Trophoblast cell (in vitro differentiated cells and primary cell): ENCODE data around the gene TH.

Source experiments
- DNase-seq, 2 donors: peaks; one replicate each; pipeline ENCODE4 v3.0.0-alpha.2; 2016
- H2AFZ ChIP-seq: 2 replicates; pipeline ENCODE4 v1.6.1; 2013; ENCODE audit warnings: low read length, moderate library complexity, mild to moderate bottlenecking; ENCODE audit not compliant: insufficient read depth, poor library complexity
- H2AK5ac ChIP-seq: 2 replicates; pipeline ENCODE4 v1.6.1; 2013; ENCODE audit warnings: mild to moderate bottlenecking, low read length
- H2BK120ac ChIP-seq: 2 replicates; pipeline ENCODE4 v1.6.1; 2013; ENCODE audit warnings: low read length, mild to moderate bottlenecking, moderate library complexity; ENCODE audit not compliant: insufficient read depth, poor library complexity
- H2BK12ac ChIP-seq: 2 replicates; pipeline ENCODE4 v1.6.1; 2013; ENCODE audit warnings: mild to moderate bottlenecking, low read length, moderate library complexity
- H2BK5ac ChIP-seq: 2 replicates; pipeline ENCODE4 v1.6.1; 2013; ENCODE audit warnings: low read length, low read depth, moderate library complexity, mild to moderate bottlenecking; ENCODE audit not compliant: poor library complexity
- H3K14ac ChIP-seq: 2 replicates; pipeline ENCODE4 v1.6.1; 2013; ENCODE audit warnings: mild to moderate bottlenecking, low read length
- H3K18ac ChIP-seq: 2 replicates; pipeline ENCODE4 v1.6.1; 2013; ENCODE audit warnings: mild to moderate bottlenecking, low read length
- H3K23ac ChIP-seq: 2 replicates; pipeline ENCODE4 v1.6.1; 2013; ENCODE audit warnings: low read length
- H3K27ac ChIP-seq: 2 replicates; pipeline ENCODE4 v1.5.1; 2013; ENCODE audit warnings: low read depth, mild to moderate bottlenecking, inconsistent platforms, low read length, moderate library complexity
- H3K27me3 ChIP-seq: 2 replicates; pipeline ENCODE4 v1.6.1; 2013; ENCODE audit warnings: inconsistent platforms, mild to moderate bottlenecking, low read length, moderate library complexity; ENCODE audit not compliant: insufficient read depth
- H3K36me3 ChIP-seq, 2 experiments: 1 replicate in 1 of 2; 2 replicates in 1 of 2; pipeline ENCODE4 v1.6.1; 2013; ENCODE audit warnings: low read length in 2 of 2, mild to moderate bottlenecking in 2 of 2, moderate library complexity in 1 of 2; ENCODE audit not compliant: insufficient read depth in 2 of 2, control insufficient read depth in 1 of 2
- H3K4ac ChIP-seq: 2 replicates; pipeline ENCODE4 v1.6.1; 2013; ENCODE audit warnings: low read depth, mild to moderate bottlenecking, low read length, moderate library complexity
- H3K4me1 ChIP-seq, 2 experiments: 1 replicate in 1 of 2; 2 replicates in 1 of 2; pipeline ENCODE4 v1.6.1; 2013; ENCODE audit warnings: low read length in 2 of 2, mild to moderate bottlenecking in 2 of 2, moderate library complexity in 1 of 2; ENCODE audit not compliant: insufficient read depth in 2 of 2, control insufficient read depth in 1 of 2
- H3K4me2 ChIP-seq: 2 replicates; pipeline ENCODE4 v1.6.1; 2013; ENCODE audit warnings: inconsistent platforms, mild to moderate bottlenecking, low read length, moderate library complexity
- H3K4me3 ChIP-seq: 2 replicates; pipeline ENCODE4 v1.5.1; 2013; ENCODE audit warnings: mild to moderate bottlenecking, low read depth, low read length, inconsistent platforms
- H3K79me1 ChIP-seq: one replicate; pipeline ENCODE4 v1.6.1; 2013; ENCODE audit warnings: low read length
- H3K79me2 ChIP-seq: 2 replicates; pipeline ENCODE4 v1.6.1; 2013; ENCODE audit warnings: low read length, mild to moderate bottlenecking; ENCODE audit not compliant: control insufficient read depth, insufficient read depth, poor library complexity
- H3K9ac ChIP-seq: 2 replicates; pipeline ENCODE4 v1.6.1; 2013; ENCODE audit warnings: mild to moderate bottlenecking, low read length
- H3K9me3 ChIP-seq: 2 replicates; pipeline ENCODE4 v1.6.1; 2013; ENCODE audit warnings: low read depth, mild to moderate bottlenecking, control low read depth, inconsistent platforms, low read length; ENCODE audit not compliant: insufficient read depth
- H4K12ac ChIP-seq: 2 replicates; pipeline ENCODE4 v1.6.1; 2013; ENCODE audit warnings: low read depth, mild to moderate bottlenecking, low read length, moderate library complexity
- H4K8ac ChIP-seq: 2 replicates; pipeline ENCODE4 v1.6.1; 2013; ENCODE audit warnings: low read depth, mild to moderate bottlenecking, low read length, moderate library complexity
- H4K91ac ChIP-seq: one replicate; pipeline ENCODE4 v1.6.1; 2013; ENCODE audit warnings: low read depth, mild to moderate bottlenecking, low read length, moderate library complexity
- WGBS: extraction: QIAGEN DNeasy Blood & Tissue Kit; methylation state at CpG from one replicate; pipeline ENCODE4 v1.1.7; 2013; ENCODE audit warnings: missing lambda C conversion rate; ENCODE audit not compliant: insufficient read length, insufficient coverage; ENCODE audit errors: extremely low coverage; 5-methylcytosine and 5-hydroxymethylcytosine counted together

TH gene

DNA sequence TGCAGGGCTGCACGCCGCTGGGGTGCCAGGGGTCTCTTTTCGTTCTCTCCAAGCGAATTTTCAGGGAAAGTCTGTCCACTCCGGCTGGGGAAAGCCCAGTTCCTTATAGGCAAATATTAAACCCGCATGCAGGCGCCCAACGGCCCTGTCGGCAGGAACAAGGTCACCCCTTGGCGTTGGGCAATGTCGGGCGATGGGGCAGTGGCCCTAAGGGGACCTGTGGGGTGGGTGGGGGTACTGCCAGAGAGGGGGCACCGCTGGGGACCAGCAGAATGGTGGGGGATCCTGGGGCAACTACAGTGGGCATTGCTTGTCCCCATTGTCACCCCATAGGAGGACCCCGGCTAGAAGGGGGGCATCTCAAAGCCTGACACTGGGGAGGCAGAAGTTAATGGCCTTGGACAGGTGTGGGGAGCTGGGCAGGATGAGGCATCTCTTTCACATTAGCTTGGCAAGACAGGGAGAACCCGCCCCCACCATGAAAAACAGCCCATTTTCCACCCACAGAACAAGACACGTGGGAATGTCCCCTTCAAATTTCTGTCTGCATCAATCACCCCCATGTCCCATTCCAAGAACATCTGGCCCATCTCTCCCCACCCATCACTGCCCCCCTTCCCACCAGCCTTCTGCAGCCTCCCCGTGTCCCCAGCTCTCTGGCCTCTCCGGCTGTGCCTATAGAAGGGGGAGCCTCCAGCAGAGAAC, 26.9 kb downstream of the TH start:
- Histone ChIP-seq H2BK120ac (no peak overlapping the region), H3K27me3 (peaks cover 59% of the 10 kb centered on the region), H3K79me1 (peaks cover 14% of the 10 kb centered on the region), H3K9me3 (peaks cover 3% of the 10 kb centered on the region), H3K9ac (no peak overlapping the region), H3K27ac (no peak overlapping the region), H4K8ac (no peak overlapping the region), H3K36me3 (no peaks in the 10 kb centered on the region), H3K4me3 (no peak overlapping the region), H3K18ac (no peak overlapping the region), H2AK5ac (no peak overlapping the region), H2BK5ac (no peak overlapping the region), H3K4me2 (peak overlapping the region; percentile 51), H3K23ac (no peak overlapping the region), H3K4me1 (peaks cover 5% of the 10 kb centered on the region in 2 experiments), H4K12ac (no peak overlapping the region), H3K79me2 (peaks cover 3% of the 10 kb centered on the region), H2AFZ (no peak overlapping the region), H3K4ac (no peak overlapping the region), H3K14ac (no peak overlapping the region), H4K91ac (peak overlapping the region; percentile 61), H2BK12ac (no peak overlapping the region)
- DNase-seq, result no peak
- WGBS, result no CpG with 5 or more reads among the region's 18 CpGs

DNA sequence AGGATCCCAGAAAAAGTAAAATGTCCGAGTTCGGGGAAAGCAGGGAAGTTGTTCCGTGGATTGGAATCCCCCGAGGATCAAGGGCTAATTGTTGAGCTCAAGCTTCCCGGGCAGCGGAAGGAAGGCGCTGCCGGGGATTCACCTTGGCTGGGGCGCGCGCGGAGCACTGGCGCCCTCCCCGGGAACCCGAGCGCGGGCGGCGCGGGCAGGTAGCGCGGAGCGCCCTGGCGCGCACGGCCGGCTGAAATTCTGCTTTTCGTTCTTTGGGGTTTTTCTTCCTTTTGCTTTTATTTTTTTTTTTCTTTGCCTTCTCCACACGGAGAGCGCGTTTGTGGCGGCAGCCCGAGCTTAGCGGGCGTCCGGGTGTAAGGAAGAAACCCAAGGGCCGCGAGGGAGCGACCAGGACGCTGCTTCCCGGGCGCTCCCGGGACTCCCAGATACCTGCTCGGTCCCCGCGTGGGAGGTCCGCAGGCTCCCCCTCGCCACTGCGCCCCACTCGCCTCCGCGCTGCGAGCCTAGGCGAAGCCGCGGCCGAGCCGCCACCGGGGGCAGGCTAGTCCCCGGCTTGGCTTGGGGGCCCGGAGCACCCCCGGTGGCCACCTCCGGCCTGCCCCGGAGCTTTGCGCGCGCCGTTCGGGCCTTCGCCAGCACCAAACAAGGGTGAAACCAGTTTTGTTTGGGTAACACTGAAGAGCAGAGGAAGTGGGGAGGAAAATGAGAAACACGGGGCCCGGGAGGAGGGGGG, 27.6 kb downstream of the TH start:
- Histone ChIP-seq H2BK120ac (no peak overlapping the region), H3K18ac (peak overlapping the region; percentile 70), H2AK5ac (no peak overlapping the region), H3K9me3 (peaks cover 3% of the 10 kb centered on the region), H3K9ac (no peak overlapping the region), H4K8ac (peak overlapping the region; percentile 17), H3K4ac (no peak overlapping the region), H2AFZ (peak overlapping the region; percentile 35), H3K27ac (no peak overlapping the region), H3K27me3 (peaks cover 63% of the 10 kb centered on the region), H3K4me3 (no peak overlapping the region), H2BK5ac (no peak overlapping the region), H2BK12ac (no peak overlapping the region), H3K4me2 (peak overlapping the region; percentile 51), H3K14ac (peak overlapping the region; percentile 8), H3K4me1 (peaks cover 5% of the 10 kb centered on the region in 2 experiments), H3K79me2 (peaks cover 3% of the 10 kb centered on the region), H4K12ac (no peak overlapping the region), H4K91ac (peak overlapping the region; percentile 61), H3K79me1 (peaks cover 16% of the 10 kb centered on the region), H3K36me3 (no peaks in the 10 kb centered on the region), H3K23ac (no peak overlapping the region)
- no CpG with 5 or more reads among the region's 72 CpGs for WGBS
- DNase-seq, result peak in 1 of 2 donors; percentile 42

DNA sequence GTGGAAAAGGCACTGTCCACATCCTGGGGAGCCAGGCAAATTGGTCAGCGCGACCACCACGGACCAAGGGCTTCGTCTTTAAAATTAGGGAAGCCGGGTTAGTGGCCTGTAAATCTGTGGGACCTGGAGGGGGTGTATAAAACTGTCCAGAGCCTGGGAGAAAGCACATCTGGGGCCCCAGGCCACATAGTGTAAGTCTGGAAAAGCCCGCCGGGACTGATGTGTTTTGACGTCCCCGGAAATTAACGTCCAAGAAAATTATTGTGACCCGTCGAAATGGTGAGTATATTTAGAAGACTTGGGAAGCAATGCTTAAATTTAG, 28.2 kb downstream of the TH start:
- Histone ChIP-seq H3K18ac (no peak overlapping the region), H3K23ac (no peak overlapping the region), H4K8ac (no peak overlapping the region), H3K4me2 (peak overlapping the region; percentile 51), H2BK5ac (no peak overlapping the region), H2AFZ (no peak overlapping the region), H3K79me2 (peaks cover 3% of the 10 kb centered on the region), H3K14ac (no peak overlapping the region), H3K9ac (no peak overlapping the region), H3K4me3 (no peak overlapping the region), H3K27me3 (peaks cover 66% of the 10 kb centered on the region), H3K27ac (no peak overlapping the region), H2AK5ac (no peak overlapping the region), H3K9me3 (peaks cover 3% of the 10 kb centered on the region), H3K36me3 (no peaks in the 10 kb centered on the region), H4K91ac (no peak overlapping the region), H3K4ac (no peak overlapping the region), H2BK120ac (no peak overlapping the region), H3K79me1 (peaks cover 18% of the 10 kb centered on the region), H4K12ac (no peak overlapping the region), H3K4me1 (peaks cover 5% of the 10 kb centered on the region in 2 experiments), H2BK12ac (no peak overlapping the region)
- no peak for DNase-seq
- whole genome bisulfite sequencing, result no CpG with 5 or more reads among the region's 12 CpGs

DNA sequence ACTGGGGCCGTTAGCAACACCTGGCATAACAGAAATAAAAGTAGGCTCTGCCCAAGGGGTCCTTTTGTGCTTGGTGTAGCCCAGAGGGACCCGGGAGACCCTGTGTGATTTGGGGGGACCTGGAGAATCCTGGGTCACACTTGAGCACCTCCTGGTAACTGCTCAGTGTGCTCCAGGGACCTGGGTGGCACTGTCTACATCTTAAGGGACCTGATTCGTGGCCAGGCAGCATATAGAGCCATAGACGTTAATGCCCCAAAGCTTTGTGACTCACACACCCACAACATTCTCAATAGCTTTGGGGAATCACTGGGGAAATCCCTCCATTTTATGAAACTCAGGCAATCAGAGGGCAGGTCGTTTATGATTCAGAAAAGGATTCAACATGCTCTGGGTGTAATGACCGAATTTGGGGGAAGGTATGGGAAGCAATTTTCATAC, 28.8 kb downstream of the TH start:
- no peaks in the 10 kb centered on the region for H3K36me3 ChIP-seq
- no peak overlapping the region for H3K9ac ChIP-seq
- peaks cover 69% of the 10 kb centered on the region for H3K27me3 ChIP-seq
- H3K4me3 ChIP-seq, result no peak overlapping the region
- H2AFZ ChIP-seq, result no peak overlapping the region
- H2BK12ac ChIP-seq, result peak overlapping the region; percentile 8
- H3K9me3 ChIP-seq, result peaks cover 3% of the 10 kb centered on the region
- peak overlapping the region; percentile 26 for H4K91ac ChIP-seq
- H3K18ac ChIP-seq, result no peak overlapping the region
- no peak overlapping the region for H3K4me2 ChIP-seq
- peaks cover 18% of the 10 kb centered on the region for H3K79me1 ChIP-seq
- WGBS, result no CpG with 5 or more reads among the region's 6 CpGs
- no peak overlapping the region for H3K23ac ChIP-seq
- no peak overlapping the region for H3K14ac ChIP-seq
- H3K4ac ChIP-seq, result no peak overlapping the region
- H4K12ac ChIP-seq, result no peak overlapping the region
- no peak overlapping the region for H2BK120ac ChIP-seq
- H2AK5ac ChIP-seq, result no peak overlapping the region
- no peak overlapping the region for H4K8ac ChIP-seq
- peak; percentile 45 to 58 for DNase-seq
- peaks cover 3% of the 10 kb centered on the region for H3K79me2 ChIP-seq
- H3K27ac ChIP-seq, result no peak overlapping the region
- H3K4me1 ChIP-seq, result peaks cover 3 to 5% of the 10 kb centered on the region in 2 experiments
- H2BK5ac ChIP-seq, result peak overlapping the region; percentile 27
